K562 (cell line): ENCODE data around the gene GPR108. TPM values are rescaled to one million over a fixed set of nuclear protein-coding genes. Genes with fewer than 3 reads are reported as not detected.
A peak's percentile ranks its signal among the peaks of the same experiment; 100 is the strongest.

Source experiments
- BCOR ChIP-seq: fragments of 450-650 bp; IDR thresholded peaks from 2 replicates; pipeline ENCODE4 v1.6.1; 2016
- ILF3 ChIP-seq: fragments of 450-650 bp; IDR thresholded peaks from 2 replicates; pipeline ENCODE4 v1.6.1; 2018; ENCODE audit warnings: antibody characterized with exemption, mild to moderate bottlenecking, moderate library complexity, borderline replicate concordance
- KDM1A ChIP-seq, 2 experiments: fragments of 450-650 bp; IDR thresholded peaks; 2 replicates each; pipeline ENCODE4 v1.6.1; 2016; ENCODE audit warnings: mild to moderate bottlenecking in 2 of 2
- LARP7 ChIP-seq: fragments of 450-650 bp; IDR thresholded peaks from 2 replicates; pipeline ENCODE4 v1.6.1; 2016
- MAFF ChIP-seq: IDR thresholded peaks from 2 replicates; pipeline ENCODE4 v1.6.1; 2012; ENCODE audit warnings: low read length, improper control_type of control experiment
- ZFX ChIP-seq: sonication (generic); formaldehyde crosslinking; IDR thresholded peaks from 2 replicates; pipeline ENCODE4 v1.8.0; 2022; ENCODE audit warnings: mild to moderate bottlenecking, missing genetic modification reagents, moderate library complexity
- polyA plus RNA-seq, 8 experiments: library from polyadenylated mRNA; depleted of rRNA in 4 of 8; stranded (reverse) in 5 of 8; unstranded in 3 of 8; fragments of >200 nt; fragmentation: Nextera tagmentation in 2 of 8; fragmentation: Illumina TruSeq in 1 of 8; extraction: Ambion mirVana in 2 of 8; extraction: Trizol in 1 of 8; gene quantifications; 2 replicates each; pipeline versions ENCODE4 v1.2.1 to v1.2.3, GENCODE V29; 2011 to 2014; ENCODE audit warnings: inconsistent platforms in 1 of 8, missing spikeins in 1 of 8
- total RNA-seq, 7 experiments: library from RNA; depleted of rRNA in 6 of 7; stranded (reverse); fragments of >200 nt in 6 of 7; fragmentation: Illumina TruSeq in 2 of 7; extraction: Trizol in 2 of 7; gene quantifications; 2 replicates each; pipeline versions ENCODE4 v1.2.1 to v1.2.3, GENCODE V29; 2011 to 2021; ENCODE audit warnings: low replicate concordance in 1 of 7
- TF ChIP-seq, protein P1 (sequence below): sonication (generic); formaldehyde crosslinking; IDR thresholded peaks from 2 replicates; pipeline ENCODE4 v1.8.0; 2023; ENCODE audit warnings: mild to moderate bottlenecking, missing genetic modification reagents
- TF ChIP-seq, protein P2 (sequence below): sonication (generic); formaldehyde crosslinking; IDR thresholded peaks from 2 replicates; pipeline ENCODE4 v1.8.1; 2023; ENCODE audit warnings: mild to moderate bottlenecking, missing genetic modification reagents

Gene GPR108
- total and polyA plus RNA-seq, 9 of the 15 experiments (the other 6 are each of a cell fraction or from before 2014, with no cell fraction given): 2.4 to 33.2 (median 24.4) TPM

DNA sequence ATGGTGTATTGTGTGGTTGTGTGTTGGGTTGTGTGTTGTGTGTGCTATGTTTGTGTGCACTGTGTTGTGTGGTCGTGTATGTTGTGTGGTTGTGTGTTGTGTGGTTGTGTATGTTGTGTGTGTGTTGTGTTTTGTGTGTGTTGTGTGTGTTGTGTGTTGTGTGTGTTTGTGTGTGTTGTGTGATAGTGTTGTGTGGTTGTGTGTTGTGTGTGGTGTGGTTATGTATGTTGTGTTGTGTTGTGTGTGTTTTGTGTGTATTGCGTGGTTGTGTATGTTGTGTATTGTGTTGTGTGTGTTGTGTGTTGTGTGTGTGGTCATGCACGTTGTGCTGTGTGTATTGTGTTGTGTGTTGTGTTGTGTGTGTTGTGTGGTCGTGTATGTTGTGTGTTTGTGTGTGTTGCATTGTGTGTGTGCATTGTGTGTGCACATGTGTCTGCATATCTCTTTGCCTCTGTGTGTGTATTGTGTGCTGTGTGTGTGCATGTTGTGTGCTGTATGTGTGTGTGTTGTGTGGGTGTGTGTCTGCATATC is 19.9 kb downstream of the GPR108 start (continued):
- TF ChIP-seq MAFF (no peak), ZFX (CRISPR knock-in tag) (no peak), KDM1A (IDR thresholded peaks at IDR 0.05) (peak; percentile 47; a peak in 3 of 4 replicates), BCOR (peak; percentile 95), LARP7 (peak; percentile 97), ILF3 (no peak)
- TF ChIP-seq, protein P1, sequence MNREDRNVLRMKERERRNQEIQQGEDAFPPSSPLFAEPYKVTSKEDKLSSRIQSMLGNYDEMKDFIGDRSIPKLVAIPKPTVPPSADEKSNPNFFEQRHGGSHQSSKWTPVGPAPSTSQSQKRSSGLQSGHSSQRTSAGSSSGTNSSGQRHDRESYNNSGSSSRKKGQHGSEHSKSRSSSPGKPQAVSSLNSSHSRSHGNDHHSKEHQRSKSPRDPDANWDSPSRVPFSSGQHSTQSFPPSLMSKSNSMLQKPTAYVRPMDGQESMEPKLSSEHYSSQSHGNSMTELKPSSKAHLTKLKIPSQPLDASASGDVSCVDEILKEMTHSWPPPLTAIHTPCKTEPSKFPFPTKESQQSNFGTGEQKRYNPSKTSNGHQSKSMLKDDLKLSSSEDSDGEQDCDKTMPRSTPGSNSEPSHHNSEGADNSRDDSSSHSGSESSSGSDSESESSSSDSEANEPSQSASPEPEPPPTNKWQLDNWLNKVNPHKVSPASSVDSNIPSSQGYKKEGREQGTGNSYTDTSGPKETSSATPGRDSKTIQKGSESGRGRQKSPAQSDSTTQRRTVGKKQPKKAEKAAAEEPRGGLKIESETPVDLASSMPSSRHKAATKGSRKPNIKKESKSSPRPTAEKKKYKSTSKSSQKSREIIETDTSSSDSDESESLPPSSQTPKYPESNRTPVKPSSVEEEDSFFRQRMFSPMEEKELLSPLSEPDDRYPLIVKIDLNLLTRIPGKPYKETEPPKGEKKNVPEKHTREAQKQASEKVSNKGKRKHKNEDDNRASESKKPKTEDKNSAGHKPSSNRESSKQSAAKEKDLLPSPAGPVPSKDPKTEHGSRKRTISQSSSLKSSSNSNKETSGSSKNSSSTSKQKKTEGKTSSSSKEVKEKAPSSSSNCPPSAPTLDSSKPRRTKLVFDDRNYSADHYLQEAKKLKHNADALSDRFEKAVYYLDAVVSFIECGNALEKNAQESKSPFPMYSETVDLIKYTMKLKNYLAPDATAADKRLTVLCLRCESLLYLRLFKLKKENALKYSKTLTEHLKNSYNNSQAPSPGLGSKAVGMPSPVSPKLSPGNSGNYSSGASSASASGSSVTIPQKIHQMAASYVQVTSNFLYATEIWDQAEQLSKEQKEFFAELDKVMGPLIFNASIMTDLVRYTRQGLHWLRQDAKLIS (CRISPR knock-in tag): peak; percentile 53; the same call in 1 of the 2 replicates
- TF ChIP-seq, protein P2, sequence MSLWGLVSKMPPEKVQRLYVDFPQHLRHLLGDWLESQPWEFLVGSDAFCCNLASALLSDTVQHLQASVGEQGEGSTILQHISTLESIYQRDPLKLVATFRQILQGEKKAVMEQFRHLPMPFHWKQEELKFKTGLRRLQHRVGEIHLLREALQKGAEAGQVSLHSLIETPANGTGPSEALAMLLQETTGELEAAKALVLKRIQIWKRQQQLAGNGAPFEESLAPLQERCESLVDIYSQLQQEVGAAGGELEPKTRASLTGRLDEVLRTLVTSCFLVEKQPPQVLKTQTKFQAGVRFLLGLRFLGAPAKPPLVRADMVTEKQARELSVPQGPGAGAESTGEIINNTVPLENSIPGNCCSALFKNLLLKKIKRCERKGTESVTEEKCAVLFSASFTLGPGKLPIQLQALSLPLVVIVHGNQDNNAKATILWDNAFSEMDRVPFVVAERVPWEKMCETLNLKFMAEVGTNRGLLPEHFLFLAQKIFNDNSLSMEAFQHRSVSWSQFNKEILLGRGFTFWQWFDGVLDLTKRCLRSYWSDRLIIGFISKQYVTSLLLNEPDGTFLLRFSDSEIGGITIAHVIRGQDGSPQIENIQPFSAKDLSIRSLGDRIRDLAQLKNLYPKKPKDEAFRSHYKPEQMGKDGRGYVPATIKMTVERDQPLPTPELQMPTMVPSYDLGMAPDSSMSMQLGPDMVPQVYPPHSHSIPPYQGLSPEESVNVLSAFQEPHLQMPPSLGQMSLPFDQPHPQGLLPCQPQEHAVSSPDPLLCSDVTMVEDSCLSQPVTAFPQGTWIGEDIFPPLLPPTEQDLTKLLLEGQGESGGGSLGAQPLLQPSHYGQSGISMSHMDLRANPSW (CRISPR knock-in tag): no peak
- TF ChIP-seq, all 486 proteins: peak for 130
